Osteoblast (primary cell): ENCODE data around the gene ZNF800. TPM values are rescaled to one million over a fixed set of nuclear protein-coding genes. Genes with fewer than 3 reads are reported as not detected.

Experiments used
- DNase-seq: peaks from one replicate; pipeline ENCODE4 v3.0.0; 2011; ENCODE audit warnings: low spot score, mixed read lengths; ENCODE audit not compliant: insufficient read length; ENCODE audit errors: missing footprints
- H2AFZ ChIP-seq: 2 replicates; pipeline ENCODE4 v1.6.0; 2011; ENCODE audit warnings: mild to moderate bottlenecking, low read length
- H3K27ac ChIP-seq: 2 replicates; pipeline ENCODE4 v1.5.1; 2011; ENCODE audit warnings: mild to moderate bottlenecking, low read depth, low read length, moderate library complexity
- H3K27me3 ChIP-seq: 2 replicates; pipeline ENCODE4 v1.6.0; 2012; ENCODE audit warnings: mild to moderate bottlenecking, control low read depth, inconsistent platforms, low read length, moderate library complexity; ENCODE audit not compliant: insufficient read depth
- H3K36me3 ChIP-seq: 2 replicates; pipeline ENCODE4 v1.5.1; 2011; ENCODE audit warnings: mild to moderate bottlenecking, low read length, control low read depth, moderate library complexity; ENCODE audit not compliant: insufficient read depth
- H3K4me1 ChIP-seq: 2 replicates; pipeline ENCODE4 v1.5.1; 2011; ENCODE audit warnings: mild to moderate bottlenecking, low read length, control low read depth, moderate library complexity; ENCODE audit not compliant: insufficient read depth
- H3K4me2 ChIP-seq: 2 replicates; pipeline ENCODE4 v1.6.0; 2011; ENCODE audit warnings: mild to moderate bottlenecking, low read length; ENCODE audit not compliant: insufficient read depth
- H3K4me3 ChIP-seq: fragments of 200-600 bp; sonication (generic); 3 replicates; pipeline ENCODE4 v1.5.1; 2012; ENCODE audit warnings: mild to moderate bottlenecking, low read length, inconsistent platforms; ENCODE audit not compliant: insufficient read depth
- H3K79me2 ChIP-seq: 2 replicates; pipeline ENCODE4 v1.6.0; 2012; ENCODE audit warnings: mild to moderate bottlenecking, low read length, control low read depth, inconsistent platforms; ENCODE audit not compliant: insufficient read depth
- H3K9me3 ChIP-seq: 2 replicates; pipeline ENCODE4 v1.5.1; 2011; ENCODE audit warnings: low read depth, low read length, control low read depth
- H4K20me1 ChIP-seq: 2 replicates; pipeline ENCODE4 v1.6.0; 2012; ENCODE audit warnings: mild to moderate bottlenecking, low read length, control low read depth; ENCODE audit not compliant: insufficient read depth
- CTCF ChIP-seq: IDR thresholded peaks from 2 replicates; pipeline ENCODE4 v1.5.1; 2011; ENCODE audit warnings: mild to moderate bottlenecking, low read depth, low read length, moderate library complexity; ENCODE audit errors: extremely low read depth
- total RNA-seq: library from RNA; depleted of rRNA; stranded (reverse); fragments of >200 nt; gene quantifications from 2 replicates; pipeline ENCODE4 v1.2.3, GENCODE V29; 2012

ZNF800 gene
- total RNA-seq, 1 donor, result 21.7 TPM

GRCh38 chr7:127362364-127363027 is 30.0 kb downstream of the ZNF800 start:
- Histone ChIP-seq H3K4me1 (no peaks in the 10 kb centered on the region), H3K27me3 (no peaks in the 10 kb centered on the region), H4K20me1 (peaks cover 2% of the 10 kb centered on the region), H3K79me2 (peaks cover 46% of the 10 kb centered on the region), H2AFZ (no peak overlapping the region), H3K4me2 (no peak overlapping the region), H3K9me3 (no peaks in the 10 kb centered on the region), H3K27ac (no peak overlapping the region), H3K4me3 (no peak overlapping the region), H3K36me3 (peaks cover 7% of the 10 kb centered on the region)
- no peak for TF ChIP-seq CTCF
- DNase-seq, result no peak

GRCh38 chr7:127361736-127362135 is 30.8 kb downstream of the ZNF800 start:
- TF ChIP-seq CTCF, result no peak
- Histone ChIP-seq H3K4me2 (no peak overlapping the region), H3K79me2 (peaks cover 40% of the 10 kb centered on the region), H3K36me3 (peaks cover 13% of the 10 kb centered on the region), H3K27ac (no peak overlapping the region), H3K27me3 (no peaks in the 10 kb centered on the region), H2AFZ (no peak overlapping the region), H3K4me1 (no peaks in the 10 kb centered on the region), H3K9me3 (no peaks in the 10 kb centered on the region), H3K4me3 (no peak overlapping the region), H4K20me1 (peaks cover 7% of the 10 kb centered on the region)
- no peak for DNase-seq

- no peak overlapping the region for H3K4me3 ChIP-seq
Measured at GRCh38 chr7:127359011-127359410, 33.5 kb downstream of the ZNF800 start.

More at GRCh38 chr7:127359011-127359410, 33.5 kb downstream of the ZNF800 start:
- no peaks in the 10 kb centered on the region for H3K4me1 ChIP-seq
- DNase-seq, result no peak
- H3K36me3 ChIP-seq, result peaks cover 13% of the 10 kb centered on the region
- H4K20me1 ChIP-seq, result peaks cover 8% of the 10 kb centered on the region
- H3K27me3 ChIP-seq, result no peaks in the 10 kb centered on the region
- H3K4me2 ChIP-seq, result no peak overlapping the region
- no peak overlapping the region for H2AFZ ChIP-seq
- no peaks in the 10 kb centered on the region for H3K9me3 ChIP-seq
- TF ChIP-seq CTCF, result no peak
- H3K79me2 ChIP-seq, result peaks cover 16% of the 10 kb centered on the region
- no peak overlapping the region for H3K27ac ChIP-seq
